HG03432 (cell line): Measurements from ENCODE around the gene SNX32.
"Not testable (repeated sequence)": the region's sequence is repeated elsewhere in the genome, so short reads cannot be mapped to it uniquely, and the experiment has no call there.

ENCODE experiments used
- ATAC-seq: cut with Tn5 transposase; IDR thresholded peaks from one replicate; pipeline ENCODE4 v1.9.1; 2021; ENCODE audit warnings: mild to moderate bottlenecking, moderate library complexity; ENCODE audit not compliant: unreplicated experiment

SNX32 gene

GRCh38 chr11:65822776-65823528 lies 10.8 kb upstream of the SNX32 start:
- no peak for ATAC-seq

- no peak for ATAC-seq
Observed at GRCh38 chr11:65826984-65827735, 6.6 kb upstream of the SNX32 start.

GRCh38 chr11:65829459-65829858 lies 4.3 kb upstream of the SNX32 start:
- ATAC-seq = no peak

GRCh38 chr11:65832231-65832630 lies 1.5 kb upstream of the SNX32 start:
- not testable (repeated sequence) for ATAC-seq

- no peak for ATAC-seq
Observed at GRCh38 chr11:65834202-65834601, 439 bp downstream of the SNX32 start.

- no peak for ATAC-seq
Observed at GRCh38 chr11:65842144-65842543, 8.4 kb downstream of the SNX32 start.

GRCh38 chr11:65843811-65844210 lies 10.0 kb downstream of the SNX32 start:
- no peak for ATAC-seq

GRCh38 chr11:65844231-65844872 lies 10.6 kb downstream of the SNX32 start:
- no peak for ATAC-seq

- ATAC-seq = no peak
Observed at GRCh38 chr11:65847746-65848145, 14.0 kb downstream of the SNX32 start.

- ATAC-seq = not testable (repeated sequence)
Observed at GRCh38 chr11:65848693-65849092, 14.9 kb downstream of the SNX32 start.

GRCh38 chr11:65849366-65849765 lies 15.6 kb downstream of the SNX32 start:
- ATAC-seq = no peak

- no peak for ATAC-seq
Observed at GRCh38 chr11:65849771-65850216, 16.0 kb downstream of the SNX32 start.

- ATAC-seq = no peak
Observed at GRCh38 chr11:65850217-65851082, 16.7 kb downstream of the SNX32 start.

GRCh38 chr11:65851083-65851579 lies 17.4 kb downstream of the SNX32 start:
- ATAC-seq = no peak

GRCh38 chr11:65851811-65852507 lies 18.2 kb downstream of the SNX32 start:
- ATAC-seq = no peak

- ATAC-seq = no peak
Observed at GRCh38 chr11:65852508-65853245, 18.9 kb downstream of the SNX32 start.

GRCh38 chr11:65853246-65853979 lies 19.6 kb downstream of the SNX32 start:
- ATAC-seq = no peak

GRCh38 chr11:65854161-65854592 lies 20.4 kb downstream of the SNX32 start:
- ATAC-seq = no peak
